ENCODE data around the gene SCLY. TPM values are rescaled to one million over a fixed set of nuclear protein-coding genes. Genes with fewer than 3 reads are reported as not detected.

The SCLY gene
- polyA plus RNA-seq, 1 experiment = 11.2 TPM

DNA sequence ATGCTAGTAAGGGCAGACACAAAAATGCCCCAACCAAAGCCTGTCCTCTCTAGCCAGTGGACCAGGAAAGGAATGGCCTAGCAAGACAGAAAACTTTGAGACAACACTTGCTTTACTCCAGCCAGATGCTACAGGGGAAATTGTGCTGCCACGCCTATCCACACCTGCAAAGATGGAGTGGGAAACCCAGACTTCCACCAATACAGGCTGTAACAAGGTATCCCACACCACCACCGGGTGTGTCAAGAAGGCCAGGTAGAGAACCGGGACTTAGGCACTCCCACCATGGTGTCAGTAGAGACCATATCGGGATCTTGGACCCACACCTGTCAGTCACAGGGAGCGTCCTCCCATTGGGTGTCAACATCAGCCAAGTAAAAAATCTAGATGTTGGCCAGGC lies 23.1 kb downstream of the SCLY start:
- no peak for DNase-seq (ENCODE audit: low read depth, low spot score)
- no peak overlapping the region for H3K4me3 ChIP-seq (ENCODE audit: low read depth, low read length)
- ChIA-PET POLR2A (no interaction called here), CTCF (no interaction called here)
- peaks cover 4% of the 10 kb centered on the region; the same call in 1 of the 2 replicates for H3K9me3 ChIP-seq (ENCODE audit: control insufficient read depth, insufficient read depth, low read length)
- H3K27me3 ChIP-seq (ENCODE audit: control insufficient read depth, insufficient read depth, low read length) = no peaks in the 10 kb centered on the region
- no peak for TF ChIP-seq CTCF (IDR thresholded peaks at IDR 0.05; ENCODE audit: low read depth, low read length)
- no peak overlapping the region for H3K27ac ChIP-seq (ENCODE audit: low read depth, low read length)

GRCh38 chr2:238084761-238085160 lies 24.0 kb downstream of the SCLY start:
- Histone ChIP-seq H3K27me3 (ENCODE audit: control insufficient read depth, insufficient read depth, low read length) (no peaks in the 10 kb centered on the region), H3K9me3 (ENCODE audit: control insufficient read depth, insufficient read depth, low read length) (peaks cover 4% of the 10 kb centered on the region; the same call in 1 of the 2 replicates), H3K27ac (ENCODE audit: low read depth, low read length) (no peak overlapping the region), H3K4me3 (ENCODE audit: low read depth, low read length) (no peak overlapping the region)
- TF ChIP-seq CTCF (IDR thresholded peaks at IDR 0.05; ENCODE audit: low read depth, low read length) = no peak
- CTCF ChIA-PET = no interaction called here
- no peak for DNase-seq (ENCODE audit: low read depth, low spot score)
- POLR2A ChIA-PET = no interaction called here

- ChIA-PET POLR2A (no interaction called here), CTCF (interaction anchor here (1.1 kb wide), 1 partner anchor 10 kb away, joined by 3 read pairs; no protein-coding TSS in a partner anchor)
- DNase-seq (ENCODE audit: low read depth, low spot score) = no peak
- no peak overlapping the region for H3K4me3 ChIP-seq (ENCODE audit: low read depth, low read length)
- H3K27me3 ChIP-seq (ENCODE audit: control insufficient read depth, insufficient read depth, low read length) = no peaks in the 10 kb centered on the region
- no peaks in the 10 kb centered on the region; the same call in 1 of the 2 replicates for H3K9me3 ChIP-seq (ENCODE audit: control insufficient read depth, insufficient read depth, low read length)
- no peak overlapping the region for H3K27ac ChIP-seq (ENCODE audit: low read depth, low read length)
- TF ChIP-seq CTCF (IDR thresholded peaks at IDR 0.05; ENCODE audit: low read depth, low read length) = no peak
Measured at GRCh38 chr2:238085899-238086298, 25.1 kb downstream of the SCLY start.

- Histone ChIP-seq H3K27ac (ENCODE audit: low read depth, low read length) (no peak overlapping the region), H3K9me3 (ENCODE audit: control insufficient read depth, insufficient read depth, low read length) (no peaks in the 10 kb centered on the region), H3K4me3 (ENCODE audit: low read depth, low read length) (no peak overlapping the region), H3K27me3 (ENCODE audit: control insufficient read depth, insufficient read depth, low read length) (no peaks in the 10 kb centered on the region)
- CTCF ChIA-PET = interaction anchor here (0.5 to 1.0 kb wide), 2 partner anchors 136 to 176 kb away, joined by 4 to 5 read pairs; no protein-coding TSS in a partner anchor
- POLR2A ChIA-PET = no interaction called here
- no peak for TF ChIP-seq CTCF (IDR thresholded peaks at IDR 0.05; ENCODE audit: low read depth, low read length)
- no peak for DNase-seq (ENCODE audit: low read depth, low spot score)
Measured at GRCh38 chr2:238087211-238087610, 26.4 kb downstream of the SCLY start.

DNA sequence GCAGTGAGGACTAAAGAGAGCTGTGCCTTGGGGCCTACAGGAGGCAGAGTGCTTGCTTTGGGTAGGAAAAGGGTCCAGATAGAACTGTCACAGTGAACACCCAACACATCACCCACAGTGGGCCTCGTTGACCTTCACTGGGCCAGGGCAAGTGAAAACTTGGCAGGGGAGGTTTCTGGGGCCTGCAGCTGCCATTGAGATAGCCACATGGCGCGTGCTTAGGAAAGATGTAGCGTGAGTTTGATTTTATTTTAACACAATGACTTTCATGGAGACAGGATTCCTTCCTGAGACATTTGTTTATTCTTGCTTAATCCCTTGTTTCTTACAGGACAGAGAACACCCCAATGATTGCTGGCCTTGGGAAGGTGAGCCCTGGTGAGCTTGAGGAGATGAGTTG lies 30.1 kb downstream of the SCLY start:
- H3K9me3 ChIP-seq (ENCODE audit: control insufficient read depth, insufficient read depth, low read length) = no peaks in the 10 kb centered on the region
- no peak overlapping the region for H3K4me3 ChIP-seq (ENCODE audit: low read depth, low read length)
- H3K27ac ChIP-seq (ENCODE audit: low read depth, low read length) = no peak overlapping the region
- ChIA-PET CTCF (no interaction called here), POLR2A (no interaction called here)
- no peak for TF ChIP-seq CTCF (IDR thresholded peaks at IDR 0.05; ENCODE audit: low read depth, low read length)
- DNase-seq (ENCODE audit: low read depth, low spot score) = no peak
- no peaks in the 10 kb centered on the region for H3K27me3 ChIP-seq (ENCODE audit: control insufficient read depth, insufficient read depth, low read length)
